ENCODE results near the gene LIMS2. TPM values are rescaled to one million over a fixed set of nuclear protein-coding genes. Genes with fewer than 3 reads are reported as not detected.

The LIMS2 gene
- total RNA-seq, 2 donors from 2014 or later: 177 to 246 TPM

DNA sequence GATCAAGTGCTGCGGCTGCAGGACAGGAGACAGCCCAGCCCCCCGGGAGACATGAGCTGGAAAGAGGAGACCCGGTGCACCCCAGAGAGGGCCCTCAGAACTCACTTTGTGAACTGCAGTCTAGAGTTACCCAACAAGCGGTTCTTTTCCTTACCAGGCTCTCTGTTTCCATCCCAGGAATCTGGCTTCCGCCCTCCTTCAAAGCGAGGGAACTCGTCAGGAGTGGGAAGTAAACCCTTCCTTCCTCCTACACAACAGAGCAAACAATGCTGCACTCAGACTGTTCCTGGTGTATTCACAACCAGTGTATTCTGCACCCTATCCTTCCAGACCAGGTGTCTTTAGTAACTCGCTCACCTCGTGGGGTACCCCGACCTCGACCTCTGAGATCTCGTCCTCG lies 34.0 kb upstream of the LIMS2 start:
- Histone ChIP-seq H3K27ac (no peak overlapping the region), H3K4me1 (ENCODE audit: control insufficient read depth in 1 of 2, low read depth in 2 of 2) (peaks cover 7 to 19% of the 10 kb centered on the region in 2 donors), H3K4me3 (no peak overlapping the region), H3K9me3 (no peaks in the 10 kb centered on the region), H3K27me3 (replicated peaks; ENCODE audit: insufficient read depth) (no peaks in the 10 kb centered on the region), H3K36me3 (peaks cover 10% of the 10 kb centered on the region)
- ATAC-seq (ENCODE audit: insufficient number of reproducible peaks, low FRiP score, low read depth) (no peak), DNase-seq (ENCODE audit: low spot score) (no peak)
- TF ChIP-seq, protein P1, sequence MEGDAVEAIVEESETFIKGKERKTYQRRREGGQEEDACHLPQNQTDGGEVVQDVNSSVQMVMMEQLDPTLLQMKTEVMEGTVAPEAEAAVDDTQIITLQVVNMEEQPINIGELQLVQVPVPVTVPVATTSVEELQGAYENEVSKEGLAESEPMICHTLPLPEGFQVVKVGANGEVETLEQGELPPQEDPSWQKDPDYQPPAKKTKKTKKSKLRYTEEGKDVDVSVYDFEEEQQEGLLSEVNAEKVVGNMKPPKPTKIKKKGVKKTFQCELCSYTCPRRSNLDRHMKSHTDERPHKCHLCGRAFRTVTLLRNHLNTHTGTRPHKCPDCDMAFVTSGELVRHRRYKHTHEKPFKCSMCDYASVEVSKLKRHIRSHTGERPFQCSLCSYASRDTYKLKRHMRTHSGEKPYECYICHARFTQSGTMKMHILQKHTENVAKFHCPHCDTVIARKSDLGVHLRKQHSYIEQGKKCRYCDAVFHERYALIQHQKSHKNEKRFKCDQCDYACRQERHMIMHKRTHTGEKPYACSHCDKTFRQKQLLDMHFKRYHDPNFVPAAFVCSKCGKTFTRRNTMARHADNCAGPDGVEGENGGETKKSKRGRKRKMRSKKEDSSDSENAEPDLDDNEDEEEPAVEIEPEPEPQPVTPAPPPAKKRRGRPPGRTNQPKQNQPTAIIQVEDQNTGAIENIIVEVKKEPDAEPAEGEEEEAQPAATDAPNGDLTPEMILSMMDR (IDR thresholded peaks at IDR 0.05): no peak

GRCh38 chr2:127707890-127708648 lies 32.7 kb upstream of the LIMS2 start:
- no peak for DNase-seq (ENCODE audit: low spot score)
- no peak for ATAC-seq (ENCODE audit: insufficient number of reproducible peaks, low FRiP score, low read depth)
- Histone ChIP-seq H3K36me3 (peaks cover 10% of the 10 kb centered on the region), H3K4me1 (ENCODE audit: control insufficient read depth in 1 of 2, low read depth in 2 of 2) (peaks cover 17 to 31% of the 10 kb centered on the region in 2 donors), H3K27ac (no peak overlapping the region), H3K9me3 (no peaks in the 10 kb centered on the region), H3K4me3 (no peak overlapping the region), H3K27me3 (replicated peaks; ENCODE audit: insufficient read depth) (no peaks in the 10 kb centered on the region)
- TF ChIP-seq, protein P1 (IDR thresholded peaks at IDR 0.05): no peak

DNA sequence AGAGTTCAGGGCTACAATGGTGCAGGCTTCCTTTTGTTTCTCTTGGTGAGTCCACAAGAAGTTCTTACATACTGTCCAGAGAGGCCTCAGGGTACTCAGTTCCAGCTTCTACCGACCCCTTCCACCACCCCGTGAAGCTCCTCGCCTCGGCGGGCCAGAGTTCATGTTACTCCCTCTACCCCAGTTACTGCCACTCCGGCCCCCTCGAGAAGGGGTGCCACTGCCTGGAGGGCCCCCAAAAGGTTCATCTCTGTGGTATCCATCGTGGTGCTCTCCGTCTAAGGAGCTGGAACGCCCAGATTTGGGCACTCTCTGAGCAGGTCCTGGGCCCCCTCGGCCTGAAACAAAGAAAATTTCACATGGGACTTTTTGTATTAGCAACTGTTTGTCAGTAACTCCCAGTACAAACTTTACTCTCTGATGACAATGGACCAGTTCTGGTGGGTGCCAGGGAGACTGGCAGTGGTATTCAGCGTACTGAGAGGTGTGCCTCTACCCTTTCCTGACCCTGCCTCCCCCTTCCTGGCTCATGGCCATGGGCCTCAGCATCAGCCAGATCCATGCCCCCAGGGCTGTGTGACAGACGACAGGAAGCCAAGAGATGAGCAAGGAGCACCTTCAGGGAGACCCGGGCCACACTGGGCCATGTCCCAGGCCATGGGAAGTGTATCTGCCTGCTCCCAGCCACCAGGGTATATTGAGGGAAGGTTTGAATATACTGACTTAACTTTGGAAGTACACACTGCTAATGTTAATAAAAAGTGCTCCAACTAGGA lies 31.1 kb upstream of the LIMS2 start:
- TF ChIP-seq, protein P1 (IDR thresholded peaks at IDR 0.05): no peak
- peak overlapping the region in 1 of 2 donors; percentile 38 for H3K27ac ChIP-seq
- ATAC-seq (ENCODE audit: insufficient number of reproducible peaks, low FRiP score, low read depth) (no peak), DNase-seq (ENCODE audit: low spot score) (no peak)
- no peak overlapping the region for H3K4me3 ChIP-seq
- peaks cover 25 to 40% of the 10 kb centered on the region in 2 donors for H3K4me1 ChIP-seq (ENCODE audit: control insufficient read depth in 1 of 2, low read depth in 2 of 2)
- H3K36me3 ChIP-seq: peaks cover 10% of the 10 kb centered on the region
- H3K27me3 ChIP-seq (replicated peaks; ENCODE audit: insufficient read depth): no peaks in the 10 kb centered on the region
- no peaks in the 10 kb centered on the region for H3K9me3 ChIP-seq

DNA sequence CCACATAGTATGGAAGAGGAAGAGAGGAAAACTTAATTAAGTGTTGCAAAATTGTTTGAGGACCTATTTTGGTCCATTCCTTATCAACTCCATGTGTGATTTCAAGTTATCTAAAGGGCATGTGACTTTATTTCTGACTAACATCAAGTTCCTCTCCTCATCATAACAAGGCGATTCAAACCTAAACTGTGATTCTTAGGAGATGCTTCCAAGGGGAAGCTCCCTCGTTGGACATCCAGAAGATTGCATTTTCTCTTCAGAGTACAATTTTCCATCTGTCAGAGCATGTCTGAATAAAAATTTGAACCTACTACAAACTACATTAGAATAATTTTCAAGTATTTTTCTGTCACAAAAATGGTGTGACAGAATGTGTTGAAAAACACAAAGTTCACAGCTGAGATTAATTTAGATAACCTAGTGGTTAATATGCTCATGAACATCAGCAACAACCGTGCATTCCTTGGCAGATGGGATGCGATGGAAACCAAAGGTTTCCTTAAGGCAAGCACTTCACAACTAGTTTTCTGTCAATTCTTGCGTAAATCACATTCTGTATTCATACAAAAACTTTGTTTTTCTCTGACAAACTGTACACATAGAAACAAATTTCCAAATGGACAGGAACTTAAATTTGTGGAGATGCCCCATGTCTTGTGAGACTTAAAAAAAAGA lies 30.2 kb upstream of the LIMS2 start:
- no peak for ATAC-seq (ENCODE audit: insufficient number of reproducible peaks, low FRiP score, low read depth)
- peak overlapping the region in 1 of 2 donors; percentile 38 for H3K27ac ChIP-seq

More for the DNA sequence above, 30.2 kb upstream of the LIMS2 start:
- H3K4me3 ChIP-seq: no peak overlapping the region
- peaks cover 25 to 46% of the 10 kb centered on the region in 2 donors for H3K4me1 ChIP-seq (ENCODE audit: control insufficient read depth in 1 of 2, low read depth in 2 of 2)
- DNase-seq (ENCODE audit: low spot score): no peak
- no peaks in the 10 kb centered on the region for H3K9me3 ChIP-seq
- peaks cover 10% of the 10 kb centered on the region for H3K36me3 ChIP-seq
- no peaks in the 10 kb centered on the region for H3K27me3 ChIP-seq (replicated peaks; ENCODE audit: insufficient read depth)
- TF ChIP-seq, protein P1 (IDR thresholded peaks at IDR 0.05): no peak
